HAP-1 (cell line): ENCODE measurements around the gene HGF.

ENCODE experiments used
- DNase-seq, 2 experiments: peaks; one replicate each; pipeline ENCODE4 v3.0.0-alpha.2; 2016 to 2020; ENCODE audit warnings: low spot score in 2 of 2
- H3K27me3 ChIP-seq: fragments of 250-450 bp; sonication (Bioruptor Pico); 2 replicates; pipeline ENCODE4 v1.5.1; 2020; ENCODE audit warnings: low read depth, mild to moderate bottlenecking, moderate library complexity
- H3K36me3 ChIP-seq: fragments of 250-450 bp; sonication (Bioruptor Pico); replicated peaks from 2 replicates; pipeline ENCODE4 v1.5.1; 2020; ENCODE audit warnings: mild to moderate bottlenecking
- H3K4me1 ChIP-seq: fragments of 250-450 bp; sonication (Bioruptor Pico); 2 replicates; pipeline ENCODE4 v1.5.1; 2020; ENCODE audit warnings: mild to moderate bottlenecking
- H3K4me3 ChIP-seq: fragments of 250-450 bp; sonication (Bioruptor Pico); 2 replicates; pipeline ENCODE4 v1.5.1; 2020; ENCODE audit warnings: mild to moderate bottlenecking, moderate library complexity
- H3K9me3 ChIP-seq: fragments of 250-450 bp; sonication (Bioruptor Pico); 2 replicates; pipeline ENCODE4 v1.5.1; 2020; ENCODE audit warnings: mild to moderate bottlenecking, moderate library complexity
- in situ Hi-C: fragments of 300-500 bp; cut with MboI; formaldehyde crosslinking; loops from 3 replicates; pipeline ENCODE4 v1.14.3; 2020; ENCODE audit warnings: low sequenced_read_pairs, inconsistent platforms, mixed read lengths

The HGF gene

GRCh38 chr7:81693080-81693479 is 76.8 kb downstream of the HGF start:
- in situ Hi-C loops: no loop called here
- DNase-seq: no peak

GRCh38 chr7:81692146-81692905 is 77.5 kb downstream of the HGF start:
- no peaks in the 10 kb centered on the region for H3K9me3 ChIP-seq
- H3K4me3 ChIP-seq: no peak overlapping the region
- DNase-seq: no peak
- H3K36me3 ChIP-seq: no peaks in the 10 kb centered on the region
- 0 out of 2 replicates have a peak, but pooled peaks cover 13% of the 10 kb centered on the region for H3K4me1 ChIP-seq
- no peaks in the 10 kb centered on the region for H3K27me3 ChIP-seq
- in situ Hi-C loops: no loop called here

More at GRCh38 chr7:81693080-81693479, 76.8 kb downstream of the HGF start:
- Histone ChIP-seq H3K9me3 (no peaks in the 10 kb centered on the region), H3K27me3 (no peaks in the 10 kb centered on the region), H3K4me3 (no peak overlapping the region), H3K4me1 (0 out of 2 replicates have a peak, but pooled peaks cover 13% of the 10 kb centered on the region), H3K36me3 (no peaks in the 10 kb centered on the region)

GRCh38 chr7:81691199-81691821 is 78.5 kb downstream of the HGF start:
- in situ Hi-C loops: no loop called here
- H3K9me3 ChIP-seq: no peaks in the 10 kb centered on the region
- no peak for DNase-seq

GRCh38 chr7:81690688-81691087 is 79.2 kb downstream of the HGF start:
- H3K36me3 ChIP-seq: no peaks in the 10 kb centered on the region
- no peaks in the 10 kb centered on the region for H3K27me3 ChIP-seq
- no peak overlapping the region for H3K4me3 ChIP-seq
- no peaks in the 10 kb centered on the region for H3K9me3 ChIP-seq
- 0 out of 2 replicates have a peak, but pooled peaks cover 13% of the 10 kb centered on the region for H3K4me1 ChIP-seq
- DNase-seq: no peak
- in situ Hi-C loops: no loop called here

More at GRCh38 chr7:81691199-81691821, 78.5 kb downstream of the HGF start:
- no peaks in the 10 kb centered on the region for H3K27me3 ChIP-seq
- H3K36me3 ChIP-seq: no peaks in the 10 kb centered on the region
- H3K4me3 ChIP-seq: no peak overlapping the region
- 0 out of 2 replicates have a peak, but pooled peaks cover 13% of the 10 kb centered on the region for H3K4me1 ChIP-seq

- peak; percentile 40 to 47 for DNase-seq
These were observed 79.6 kb downstream of the HGF start for GRCh38 chr7:81690251-81690650.

GRCh38 chr7:81688622-81689411 is 81.0 kb downstream of the HGF start:
- H3K4me1 ChIP-seq: peaks cover 16% of the 10 kb centered on the region; the same call in 1 of the 2 replicates
- no peaks in the 10 kb centered on the region for H3K9me3 ChIP-seq
- H3K4me3 ChIP-seq: no peak overlapping the region
- DNase-seq: peak; percentile 10 to 30
- no peaks in the 10 kb centered on the region for H3K36me3 ChIP-seq
- H3K27me3 ChIP-seq: no peaks in the 10 kb centered on the region
- in situ Hi-C loops: no loop called here

More at GRCh38 chr7:81690251-81690650, 79.6 kb downstream of the HGF start:
- no peaks in the 10 kb centered on the region for H3K27me3 ChIP-seq
- no peaks in the 10 kb centered on the region for H3K36me3 ChIP-seq
- no peaks in the 10 kb centered on the region for H3K9me3 ChIP-seq
- H3K4me3 ChIP-seq: no peak overlapping the region
- peaks cover 13% of the 10 kb centered on the region; the same call in 1 of the 2 replicates for H3K4me1 ChIP-seq
- in situ Hi-C loops: no loop called here

- no peak overlapping the region for H3K4me3 ChIP-seq
- in situ Hi-C loops: no loop called here
- H3K9me3 ChIP-seq: no peaks in the 10 kb centered on the region
- no peaks in the 10 kb centered on the region for H3K36me3 ChIP-seq
- H3K27me3 ChIP-seq: 0 out of 2 replicates have a peak, but pooled peaks cover 2% of the 10 kb centered on the region
- peaks cover 16% of the 10 kb centered on the region; the same call in 1 of the 2 replicates for H3K4me1 ChIP-seq
- no peak for DNase-seq
These were observed 82.8 kb downstream of the HGF start for GRCh38 chr7:81687062-81687461.

- Histone ChIP-seq H3K27me3 (0 out of 2 replicates have a peak, but pooled peaks cover 2% of the 10 kb centered on the region), H3K9me3 (no peaks in the 10 kb centered on the region), H3K4me1 (peaks cover 13% of the 10 kb centered on the region; the same call in 1 of the 2 replicates), H3K36me3 (no peaks in the 10 kb centered on the region), H3K4me3 (no peak overlapping the region)
- in situ Hi-C loops: no loop called here
- no peak for DNase-seq
These were observed 84.5 kb downstream of the HGF start for GRCh38 chr7:81685270-81685868.

- DNase-seq: peak; percentile 45 to 73
These were observed 85.2 kb downstream of the HGF start for GRCh38 chr7:81684514-81685269.

GRCh38 chr7:81684033-81684432 is 85.8 kb downstream of the HGF start:
- H3K4me3 ChIP-seq: no peak overlapping the region
- DNase-seq: no peak
- peaks cover 7% of the 10 kb centered on the region; the same call in 1 of the 2 replicates for H3K4me1 ChIP-seq
- H3K9me3 ChIP-seq: no peaks in the 10 kb centered on the region
- in situ Hi-C loops: no loop called here
- no peaks in the 10 kb centered on the region for H3K36me3 ChIP-seq
- H3K27me3 ChIP-seq: 0 out of 2 replicates have a peak, but pooled peaks cover 2% of the 10 kb centered on the region

More at GRCh38 chr7:81684514-81685269, 85.2 kb downstream of the HGF start:
- Histone ChIP-seq H3K36me3 (no peaks in the 10 kb centered on the region), H3K27me3 (0 out of 2 replicates have a peak, but pooled peaks cover 2% of the 10 kb centered on the region), H3K4me1 (peaks cover 8% of the 10 kb centered on the region; the same call in 1 of the 2 replicates), H3K4me3 (no peak overlapping the region), H3K9me3 (no peaks in the 10 kb centered on the region)
- in situ Hi-C loops: no loop called here

GRCh38 chr7:81682873-81683272 is 87.0 kb downstream of the HGF start:
- in situ Hi-C loops: no loop called here
- DNase-seq: no peak
- Histone ChIP-seq H3K27me3 (0 out of 2 replicates have a peak, but pooled peaks cover 2% of the 10 kb centered on the region), H3K36me3 (no peaks in the 10 kb centered on the region), H3K9me3 (no peaks in the 10 kb centered on the region), H3K4me3 (no peak overlapping the region), H3K4me1 (peaks cover 4% of the 10 kb centered on the region; the same call in 1 of the 2 replicates)

GRCh38 chr7:81680120-81680519 is 89.7 kb downstream of the HGF start:
- Histone ChIP-seq H3K36me3 (no peaks in the 10 kb centered on the region), H3K9me3 (no peaks in the 10 kb centered on the region), H3K27me3 (0 out of 2 replicates have a peak, but pooled peaks cover 2% of the 10 kb centered on the region), H3K4me1 (peaks cover 4% of the 10 kb centered on the region; the same call in 1 of the 2 replicates), H3K4me3 (no peak overlapping the region)
- DNase-seq: no peak
- in situ Hi-C loops: no loop called here
